ENCODE data around the gene GMCL2.
"Not testable (repeated sequence)": the region's sequence is repeated elsewhere in the genome, so short reads cannot be mapped to it uniquely, and the experiment has no call there.

The GMCL2 gene

DNA sequence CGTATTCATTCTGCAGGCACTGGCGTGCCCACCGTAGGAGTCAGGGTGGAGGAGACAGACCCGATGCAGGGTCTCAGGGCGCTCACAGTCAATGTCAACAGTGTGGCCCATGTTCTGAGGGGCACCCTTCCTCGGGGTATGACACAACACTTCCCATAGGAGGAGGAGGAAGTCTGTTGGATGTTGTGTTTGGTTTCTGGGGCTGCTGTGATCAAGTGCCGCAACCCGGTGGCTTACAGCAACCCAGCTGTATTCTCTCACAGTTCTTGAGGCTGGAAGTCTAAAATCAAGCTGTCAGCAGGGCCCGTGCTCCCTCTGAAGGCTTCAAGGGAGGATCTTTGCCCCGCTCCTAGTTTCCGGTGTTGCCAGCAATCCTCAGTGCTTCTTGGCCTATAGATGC is 11.5 kb upstream of the GMCL2 start:
- no peak overlapping the region for H3K27ac Mint-ChIP-seq

GRCh38 chr5:178198151-178198550 is 11.0 kb upstream of the GMCL2 start:
- peaks cover 18% of the 10 kb centered on the region for H3K27me3 Mint-ChIP-seq (ENCODE audit: low read depth)
- not testable (repeated sequence) for H3K4me1 Mint-ChIP-seq; H3K36me3 Mint-ChIP-seq (ENCODE audit: low read depth); H3K4me3 Mint-ChIP-seq; H3K27ac Mint-ChIP-seq; H3K9me3 Mint-ChIP-seq

More for the DNA sequence above, 11.5 kb upstream of the GMCL2 start:
- Mint-ChIP-seq H3K9me3 (no peaks in the 10 kb centered on the region), H3K4me3 (no peak overlapping the region), H3K27me3 (ENCODE audit: low read depth) (peaks cover 18% of the 10 kb centered on the region), H3K4me1 (peaks cover 6% of the 10 kb centered on the region), H3K36me3 (ENCODE audit: low read depth) (no peaks in the 10 kb centered on the region)
- TF ChIP-seq CTCF (IDR thresholded peaks at IDR 0.05; ENCODE audit: unreplicated experiment in 3 of 3), result no peak

DNA sequence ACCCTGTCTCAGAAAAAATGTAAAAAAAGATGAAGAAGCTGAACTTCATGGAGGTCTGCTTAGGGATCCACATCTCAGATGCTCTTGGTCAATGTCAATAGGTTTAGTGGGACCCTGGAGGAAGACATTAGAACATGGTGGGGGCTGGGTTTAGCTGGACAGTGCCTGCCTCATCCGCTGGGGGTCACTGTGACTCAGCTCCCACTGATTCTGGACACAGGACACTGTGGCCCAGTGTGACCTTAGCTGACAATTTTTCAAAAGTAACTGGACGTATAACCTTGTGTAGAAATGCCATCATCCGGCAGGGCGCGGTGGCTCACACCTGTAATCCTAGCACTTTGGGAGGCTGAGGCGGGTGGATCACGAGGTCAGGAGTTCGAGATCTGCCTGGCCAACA is 9.8 kb upstream of the GMCL2 start:
- Mint-ChIP-seq H3K27me3 (ENCODE audit: low read depth) (peaks cover 18% of the 10 kb centered on the region), H3K36me3 (ENCODE audit: low read depth) (no peaks in the 10 kb centered on the region), H3K9me3 (peaks cover 5% of the 10 kb centered on the region), H3K27ac (no peak overlapping the region), H3K4me3 (no peak overlapping the region), H3K4me1 (peaks cover 10% of the 10 kb centered on the region)
- TF ChIP-seq CTCF (IDR thresholded peaks at IDR 0.05; ENCODE audit: unreplicated experiment in 3 of 3), result peak in 1 of 3 experiments; percentile 13

- no peaks in the 10 kb centered on the region for H3K36me3 Mint-ChIP-seq (ENCODE audit: low read depth)
- no peak overlapping the region for H3K4me3 Mint-ChIP-seq
- no peak for TF ChIP-seq CTCF (IDR thresholded peaks at IDR 0.05; ENCODE audit: unreplicated experiment in 3 of 3)
- peaks cover 5% of the 10 kb centered on the region for H3K9me3 Mint-ChIP-seq
- H3K27me3 Mint-ChIP-seq (ENCODE audit: low read depth), result peaks cover 18% of the 10 kb centered on the region
- peaks cover 10% of the 10 kb centered on the region for H3K4me1 Mint-ChIP-seq
- H3K27ac Mint-ChIP-seq, result no peak overlapping the region
These were observed 9.2 kb upstream of the GMCL2 start for GRCh38 chr5:178196281-178196812.

- Mint-ChIP-seq H3K36me3 (ENCODE audit: low read depth) (no peaks in the 10 kb centered on the region), H3K27ac (no peak overlapping the region)
These were observed 6.9 kb upstream of the GMCL2 start for GRCh38 chr5:178194026-178194425.

GRCh38 chr5:178193251-178193809 is 6.2 kb upstream of the GMCL2 start:
- H3K36me3 Mint-ChIP-seq (ENCODE audit: low read depth), result no peaks in the 10 kb centered on the region
- peaks cover 18% of the 10 kb centered on the region for H3K27me3 Mint-ChIP-seq (ENCODE audit: low read depth)
- H3K27ac Mint-ChIP-seq, result no peak overlapping the region
- H3K4me1 Mint-ChIP-seq, result peaks cover 5% of the 10 kb centered on the region
- peaks cover 5% of the 10 kb centered on the region for H3K9me3 Mint-ChIP-seq
- H3K4me3 Mint-ChIP-seq, result no peak overlapping the region
- TF ChIP-seq CTCF (IDR thresholded peaks at IDR 0.05; ENCODE audit: unreplicated experiment in 3 of 3), result no peak

More at GRCh38 chr5:178194026-178194425, 6.9 kb upstream of the GMCL2 start:
- H3K27me3 Mint-ChIP-seq (ENCODE audit: low read depth), result peaks cover 18% of the 10 kb centered on the region
- H3K9me3 Mint-ChIP-seq, result peaks cover 5% of the 10 kb centered on the region
- no peak for TF ChIP-seq CTCF (IDR thresholded peaks at IDR 0.05; ENCODE audit: unreplicated experiment in 3 of 3)
- H3K4me1 Mint-ChIP-seq, result peaks cover 5% of the 10 kb centered on the region
- no peak overlapping the region for H3K4me3 Mint-ChIP-seq
